Ascending aorta (tissue), 2 donors: Measurements from ENCODE around the gene CALHM5. TPM values are rescaled to one million over a fixed set of nuclear protein-coding genes. Genes with fewer than 3 reads are reported as not detected.
A peak's percentile ranks its signal among the peaks of the same experiment; 100 is the strongest.

Experiments used
- DNase-seq, 2 donors: peaks; one replicate each; pipeline ENCODE4 v3.0.0-alpha.2; 2019; ENCODE audit warnings: low spot score in 2 of 2
- H3K27ac ChIP-seq, 2 donors: fragments of 200-600 bp; sonication (generic); one replicate each; pipeline ENCODE4 v1.5.1; 2016 to 2017; ENCODE audit warnings: mild to moderate bottlenecking in 1 of 2
- H3K27me3 ChIP-seq: fragments of 200-600 bp; sonication (generic); one replicate; pipeline ENCODE4 v1.5.1; 2017
- H3K36me3 ChIP-seq, 2 donors: fragments of 200-600 bp; sonication (generic); one replicate each; pipeline ENCODE4 v1.5.1; 2016
- H3K4me1 ChIP-seq, 2 donors: fragments of 200-600 bp; sonication (generic); one replicate each; pipeline ENCODE4 v1.5.1; 2016 to 2017; ENCODE audit warnings: mild to moderate bottlenecking in 1 of 2
- H3K4me3 ChIP-seq, 2 donors: fragments of 200-600 bp; sonication (generic); one replicate each; pipeline ENCODE4 v1.5.1; 2016 to 2017; ENCODE audit warnings: mild to moderate bottlenecking in 1 of 2
- H3K9me3 ChIP-seq, 2 donors: fragments of 200-600 bp; sonication (generic); one replicate each; pipeline ENCODE4 v1.5.1; 2016
- intact Hi-C: fragments of 100-400 bp; cut with DNase I; formaldehyde crosslinking; loops from one replicate; pipeline ENCODE4 v1.15.1; 2023
- total RNA-seq: library from RNA; depleted of rRNA; stranded (reverse); fragments of >200 nt; gene quantifications from one replicate; pipeline ENCODE4 v1.1.0, GENCODE V29; 2016
- TF ChIP-seq, protein P1 (sequence below), 3 experiments: fragments of 200-600 bp in 2 of 3; fragments of 450-650 bp in 1 of 3; sonication (generic) in 2 of 3; IDR thresholded peaks; one replicate each; pipeline ENCODE4 v1.5.1; 2016 to 2019; ENCODE audit warnings: antibody characterized with exemption in 3 of 3, mild to moderate bottlenecking in 1 of 3, moderate library complexity in 1 of 3

Gene CALHM5
- total RNA-seq, 1 donor from 2014 or later: 3.4 TPM

- intact Hi-C loops: loop anchor here (2.0 to 5.0 kb wide), 2 partner anchors 140 to 232 kb away; partner anchors contain the start of gene DSE
- Histone ChIP-seq H3K27me3 (no peaks in the 10 kb centered on the region), H3K4me1 (peaks cover 0 to 2% of the 10 kb centered on the region in 2 donors), H3K27ac (peak overlapping the region; percentile 92 to 93), H3K9me3 (no peaks in the 10 kb centered on the region), H3K4me3 (peak overlapping the region; percentile 58 to 69), H3K36me3 (peaks cover 4 to 27% of the 10 kb centered on the region in 2 donors)
- TF ChIP-seq, protein P1, sequence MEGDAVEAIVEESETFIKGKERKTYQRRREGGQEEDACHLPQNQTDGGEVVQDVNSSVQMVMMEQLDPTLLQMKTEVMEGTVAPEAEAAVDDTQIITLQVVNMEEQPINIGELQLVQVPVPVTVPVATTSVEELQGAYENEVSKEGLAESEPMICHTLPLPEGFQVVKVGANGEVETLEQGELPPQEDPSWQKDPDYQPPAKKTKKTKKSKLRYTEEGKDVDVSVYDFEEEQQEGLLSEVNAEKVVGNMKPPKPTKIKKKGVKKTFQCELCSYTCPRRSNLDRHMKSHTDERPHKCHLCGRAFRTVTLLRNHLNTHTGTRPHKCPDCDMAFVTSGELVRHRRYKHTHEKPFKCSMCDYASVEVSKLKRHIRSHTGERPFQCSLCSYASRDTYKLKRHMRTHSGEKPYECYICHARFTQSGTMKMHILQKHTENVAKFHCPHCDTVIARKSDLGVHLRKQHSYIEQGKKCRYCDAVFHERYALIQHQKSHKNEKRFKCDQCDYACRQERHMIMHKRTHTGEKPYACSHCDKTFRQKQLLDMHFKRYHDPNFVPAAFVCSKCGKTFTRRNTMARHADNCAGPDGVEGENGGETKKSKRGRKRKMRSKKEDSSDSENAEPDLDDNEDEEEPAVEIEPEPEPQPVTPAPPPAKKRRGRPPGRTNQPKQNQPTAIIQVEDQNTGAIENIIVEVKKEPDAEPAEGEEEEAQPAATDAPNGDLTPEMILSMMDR (IDR thresholded peaks at IDR 0.05): no peak
- no peak for DNase-seq
These were observed 1.3 kb downstream of the CALHM5 start for GRCh38 chr6:116512734-116513133.

DNA sequence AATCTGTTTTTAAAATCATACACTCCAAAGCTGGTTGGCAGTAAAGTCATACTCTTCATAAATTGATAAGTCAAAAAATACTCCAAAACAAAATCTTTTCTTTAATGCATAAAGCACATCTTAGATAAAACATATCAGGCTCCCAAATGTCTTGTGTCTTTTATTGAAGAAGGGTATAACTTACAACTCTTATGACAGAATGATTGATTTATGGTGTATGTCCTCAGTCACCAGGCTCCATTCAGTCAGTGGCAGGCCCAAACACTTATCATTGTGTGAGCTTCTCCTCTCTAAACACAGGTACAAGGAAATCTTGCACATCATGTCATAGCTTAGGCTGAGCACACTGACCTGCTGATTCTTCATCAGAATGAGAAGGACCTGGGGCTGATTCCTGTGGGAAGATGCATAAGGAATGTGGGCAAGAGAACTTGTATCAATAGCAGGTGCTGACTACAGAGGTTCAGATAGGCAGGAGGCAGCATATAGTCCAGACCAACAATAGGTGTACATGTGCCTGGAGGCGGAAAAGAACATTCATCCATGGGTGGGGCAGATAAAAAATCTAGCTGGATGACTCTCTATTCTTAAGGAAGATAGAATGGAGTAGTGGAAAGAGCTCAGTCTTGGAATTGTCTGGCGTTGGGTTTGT is 1.9 kb downstream of the CALHM5 start:
- TF ChIP-seq, protein P1 (IDR thresholded peaks at IDR 0.05): no peak
- intact Hi-C loops: loop anchor here (2.0 to 5.0 kb wide), 2 partner anchors 141 to 233 kb away; partner anchors contain the start of gene DSE
- H3K4me3 ChIP-seq: peak overlapping the region; percentile 58 to 69
- no peak for DNase-seq
- H3K9me3 ChIP-seq: no peaks in the 10 kb centered on the region
- H3K4me1 ChIP-seq: peaks cover 0 to 2% of the 10 kb centered on the region in 2 donors
- no peak overlapping the region for H3K27ac ChIP-seq
- H3K27me3 ChIP-seq: no peaks in the 10 kb centered on the region
- H3K36me3 ChIP-seq: peaks cover 4 to 28% of the 10 kb centered on the region in 2 donors

DNA sequence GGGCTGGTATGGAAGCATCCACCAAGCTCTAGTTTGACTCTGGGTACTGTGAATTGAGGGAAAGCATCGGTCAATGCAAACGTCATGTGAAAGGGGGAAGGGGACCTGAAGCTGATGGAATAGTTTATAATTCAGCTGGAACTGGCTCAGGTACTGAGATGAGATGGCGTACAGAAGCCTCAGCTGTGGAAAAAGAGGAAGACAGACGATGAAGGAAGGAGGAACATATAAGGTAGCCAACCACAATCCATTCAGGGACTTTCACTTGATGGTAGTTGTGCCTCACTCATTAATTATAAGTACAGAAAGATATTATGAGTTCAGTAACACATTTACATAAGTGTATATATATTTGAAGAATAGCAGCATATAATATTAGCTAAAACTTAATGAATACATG is 2.7 kb downstream of the CALHM5 start:
- Histone ChIP-seq H3K4me3 (peak overlapping the region; percentile 58 to 69), H3K9me3 (no peaks in the 10 kb centered on the region), H3K27me3 (no peaks in the 10 kb centered on the region), H3K36me3 (peaks cover 4 to 28% of the 10 kb centered on the region in 2 donors), H3K4me1 (peaks cover 0 to 2% of the 10 kb centered on the region in 2 donors), H3K27ac (no peak overlapping the region)
- intact Hi-C loops: loop anchor here (5.0 kb wide), 1 partner anchor 142 kb away; the partner anchor contains the start of gene DSE
- no peak for DNase-seq
- TF ChIP-seq, protein P1 (IDR thresholded peaks at IDR 0.05): no peak

- TF ChIP-seq, protein P1 (IDR thresholded peaks at IDR 0.05): no peak
These were observed 3.7 kb downstream of the CALHM5 start for GRCh38 chr6:116515141-116515540.

DNA sequence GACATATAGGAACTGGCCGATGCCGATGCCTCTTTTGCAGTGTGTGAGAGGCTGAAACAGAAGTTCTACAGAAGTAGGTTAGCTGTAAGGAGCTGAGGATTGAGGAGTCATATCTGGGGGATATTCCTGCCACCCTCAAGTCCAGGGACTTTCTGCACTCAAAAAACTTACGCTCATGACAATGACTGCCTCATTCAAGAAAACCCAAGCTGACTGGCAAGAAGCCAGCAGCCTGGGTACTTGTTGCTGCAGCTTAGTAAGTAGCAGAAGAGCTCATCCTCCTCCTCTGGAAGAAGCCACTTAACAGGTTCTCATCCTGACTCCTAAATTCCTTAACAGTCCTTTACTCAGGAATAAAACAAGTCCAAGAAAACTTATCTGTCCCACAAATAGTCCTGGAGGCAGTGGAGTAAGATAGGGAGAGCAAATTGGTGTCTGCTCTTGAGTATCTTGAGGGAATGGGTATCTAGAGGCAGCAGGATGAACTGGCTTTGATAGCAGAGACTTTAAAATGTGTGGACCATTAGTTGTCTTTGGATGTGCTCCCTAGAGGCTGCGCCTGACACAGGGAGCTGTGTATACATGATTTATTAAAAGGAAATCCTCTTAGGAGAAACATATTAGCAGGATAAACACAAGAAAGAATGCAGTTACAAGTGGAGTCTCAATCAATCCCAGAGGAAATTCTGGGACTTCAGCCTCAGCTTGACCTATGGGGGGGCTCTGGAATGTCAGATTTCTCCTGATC is 7.4 kb downstream of the CALHM5 start:
- intact Hi-C loops: no loop called here

More at GRCh38 chr6:116515141-116515540, 3.7 kb downstream of the CALHM5 start:
- peaks cover 4 to 28% of the 10 kb centered on the region in 2 donors for H3K36me3 ChIP-seq
- no peaks in the 10 kb centered on the region for H3K9me3 ChIP-seq
- no peaks in the 10 kb centered on the region for H3K27me3 ChIP-seq
- no peak for DNase-seq
- no peak overlapping the region for H3K27ac ChIP-seq
- intact Hi-C loops: no loop called here
- no peak overlapping the region for H3K4me3 ChIP-seq
- H3K4me1 ChIP-seq: peaks cover 0 to 2% of the 10 kb centered on the region in 2 donors

More for the DNA sequence above, 7.4 kb downstream of the CALHM5 start:
- H3K4me3 ChIP-seq: no peak overlapping the region
- H3K9me3 ChIP-seq: no peaks in the 10 kb centered on the region
- no peaks in the 10 kb centered on the region for H3K27me3 ChIP-seq
- TF ChIP-seq, protein P1 (IDR thresholded peaks at IDR 0.05): no peak
- DNase-seq: no peak
- H3K36me3 ChIP-seq: peaks cover 4 to 28% of the 10 kb centered on the region in 2 donors
- no peak overlapping the region for H3K27ac ChIP-seq
- no peaks in the 10 kb centered on the region for H3K4me1 ChIP-seq
